Neuronal stem cell (in vitro differentiated cells): ENCODE results near the gene SLC7A9.

Source experiments
- DNase-seq: peaks from one replicate; pipeline ENCODE4 v3.0.0-alpha.2; 2013; ENCODE audit warnings: low spot score
- H2AFZ ChIP-seq: one replicate; pipeline ENCODE4 v1.6.1; 2013; ENCODE audit warnings: mild to moderate bottlenecking, low read length, inconsistent platforms
- H2AK5ac ChIP-seq: 2 replicates; pipeline ENCODE4 v1.6.1; 2013; ENCODE audit warnings: low read depth, mild to moderate bottlenecking, inconsistent platforms, low read length, moderate library complexity, mixed read lengths
- H2BK120ac ChIP-seq: 2 replicates; pipeline ENCODE4 v1.6.1; 2013; ENCODE audit warnings: low read depth, mild to moderate bottlenecking, inconsistent platforms, low read length, moderate library complexity, mixed read lengths
- H2BK12ac ChIP-seq: one replicate; pipeline ENCODE4 v1.6.1; 2013; ENCODE audit warnings: low read length, inconsistent platforms
- H2BK15ac ChIP-seq: 2 replicates; pipeline ENCODE4 v1.6.1; 2013; ENCODE audit warnings: mild to moderate bottlenecking, low read length, inconsistent platforms, mixed read lengths
- H2BK5ac ChIP-seq: one replicate; pipeline ENCODE4 v1.6.1; 2013; ENCODE audit warnings: inconsistent platforms, mild to moderate bottlenecking, low read length, moderate library complexity
- H3K14ac ChIP-seq: one replicate; pipeline ENCODE4 v1.6.1; 2013; ENCODE audit warnings: low read length, inconsistent platforms
- H3K18ac ChIP-seq: 2 replicates; pipeline ENCODE4 v1.6.1; 2013; ENCODE audit warnings: low read length, inconsistent platforms
- H3K23ac ChIP-seq: 2 replicates; pipeline ENCODE4 v1.6.1; 2013; ENCODE audit warnings: low read depth, mild to moderate bottlenecking, mixed read lengths, low read length, inconsistent platforms; ENCODE audit not compliant: poor library complexity
- H3K27ac ChIP-seq: replicated peaks from 3 replicates; pipeline ENCODE4 v1.5.1; 2013; ENCODE audit warnings: low read length, inconsistent platforms
- H3K27me3 ChIP-seq, 3 experiments: 2 replicates each; pipeline ENCODE4 v1.6.1; 2013; ENCODE audit warnings: low read length in 3 of 3, mild to moderate bottlenecking in 2 of 3, inconsistent platforms in 1 of 3, low read depth in 1 of 3, mixed read lengths in 1 of 3, moderate library complexity in 1 of 3; ENCODE audit not compliant: control insufficient read depth in 3 of 3, insufficient read depth in 3 of 3
- H3K36me3 ChIP-seq, 2 donors: replicated peaks in 1 of 2; 2 replicates each; pipeline ENCODE4 v1.6.1; 2013; ENCODE audit warnings: low read length in 2 of 2; ENCODE audit not compliant: control insufficient read depth in 2 of 2, insufficient read depth in 2 of 2
- H3K4ac ChIP-seq: 2 replicates; pipeline ENCODE4 v1.6.1; 2013; ENCODE audit warnings: inconsistent platforms, mild to moderate bottlenecking, low read length, moderate library complexity
- H3K4me1 ChIP-seq, 2 donors: 1 replicate in 1 of 2; 2 replicates in 1 of 2; pipeline ENCODE4 v1.6.1; 2013; ENCODE audit warnings: low read length in 2 of 2, low read depth in 1 of 2; ENCODE audit not compliant: control insufficient read depth in 2 of 2, insufficient read depth in 1 of 2
- H3K4me2 ChIP-seq: one replicate; pipeline ENCODE4 v1.6.1; 2013; ENCODE audit warnings: mild to moderate bottlenecking, low read length, inconsistent platforms; ENCODE audit not compliant: insufficient read depth, poor library complexity, severe bottlenecking
- H3K4me3 ChIP-seq, 2 donors: 2 replicates each; pipeline ENCODE4 v1.5.1; 2013; ENCODE audit warnings: low read length in 2 of 2, mild to moderate bottlenecking in 2 of 2, inconsistent platforms in 1 of 2, moderate library complexity in 1 of 2
- H3K79me1 ChIP-seq: one replicate; pipeline ENCODE4 v1.6.1; 2013; ENCODE audit warnings: low read depth, mild to moderate bottlenecking, inconsistent platforms, low read length, moderate library complexity
- H3K9ac ChIP-seq: one replicate; pipeline ENCODE4 v1.6.1; 2013; ENCODE audit warnings: mild to moderate bottlenecking, low read depth, low read length, inconsistent platforms; ENCODE audit not compliant: poor library complexity
- H3K9me3 ChIP-seq, 2 donors: replicated peaks in 1 of 2; 2 replicates each; pipeline versions ENCODE3 to v1.6.1; 2013; ENCODE audit warnings: low read length in 2 of 2, mild to moderate bottlenecking in 2 of 2, inconsistent platforms in 1 of 2, low read depth in 1 of 2, mixed read lengths in 1 of 2, moderate library complexity in 1 of 2; ENCODE audit not compliant: control insufficient read depth in 2 of 2, insufficient read depth in 1 of 2
- H4K8ac ChIP-seq: one replicate; pipeline ENCODE4 v1.6.1; 2013; ENCODE audit warnings: low read depth, mild to moderate bottlenecking, inconsistent platforms, low read length, moderate library complexity
- H4K91ac ChIP-seq: one replicate; pipeline ENCODE4 v1.6.1; 2013; ENCODE audit warnings: low read length, low read depth, mild to moderate bottlenecking, inconsistent platforms; ENCODE audit not compliant: poor library complexity
- whole genome bisulfite sequencing, 2 donors: extraction: QIAGEN DNeasy Blood & Tissue Kit; methylation state at CpG; one replicate each; pipeline ENCODE4 v1.1.7; 2013; ENCODE audit warnings: missing lambda C conversion rate in 2 of 2, mixed read lengths in 1 of 2; ENCODE audit not compliant: insufficient read length in 2 of 2, insufficient replicate concordance in 1 of 2; ENCODE audit errors: extremely low coverage in 2 of 2; 5-methylcytosine and 5-hydroxymethylcytosine counted together

The SLC7A9 gene

GRCh38 chr19:32824916-32825608 lies 44.5 kb downstream of the SLC7A9 start:
- Histone ChIP-seq H2AFZ (peak overlapping the region; percentile 88), H4K8ac (no peak overlapping the region), H3K27ac (no peak overlapping the region), H2BK120ac (peak overlapping the region; percentile 26), H2BK12ac (no peak overlapping the region), H3K9ac (peak overlapping the region; percentile 68), H3K27me3 (no peaks in the 10 kb centered on the region), H2BK5ac (no peak overlapping the region), H3K4me1 (peaks cover 14 to 17% of the 10 kb centered on the region in 2 donors), H3K9me3 (peaks cover 0 to 3% of the 10 kb centered on the region in 2 donors), H3K4ac (no peak overlapping the region), H3K4me3 (no peak overlapping the region), H3K14ac (no peak overlapping the region), H3K23ac (no peak overlapping the region), H3K18ac (peak overlapping the region; percentile 31), H3K79me1 (no peaks in the 10 kb centered on the region), H4K91ac (no peak overlapping the region), H3K36me3 (no peaks in the 10 kb centered on the region), H2AK5ac (peak overlapping the region; percentile 74), H3K4me2 (no peak overlapping the region), H2BK15ac (no peak overlapping the region)
- DNase-seq: peak; percentile 33
- no CpG with 5 or more reads among the region's 21 CpGs for WGBS, 2 donors

GRCh38 chr19:32824191-32824751 lies 45.3 kb downstream of the SLC7A9 start:
- DNase-seq: no peak

GRCh38 chr19:32823747-32824102 lies 45.8 kb downstream of the SLC7A9 start:
- no CpG with 5 or more reads among the region's 7 CpGs for WGBS, 2 donors

More at GRCh38 chr19:32824191-32824751, 45.3 kb downstream of the SLC7A9 start:
- Histone ChIP-seq H2AFZ (peak overlapping the region; percentile 88), H2BK5ac (no peak overlapping the region), H2BK120ac (peak overlapping the region; percentile 40), H3K36me3 (no peaks in the 10 kb centered on the region), H2AK5ac (peak overlapping the region; percentile 74), H3K27ac (no peak overlapping the region), H3K4me3 (no peak overlapping the region), H3K14ac (no peak overlapping the region), H3K9ac (no peak overlapping the region), H3K9me3 (peaks cover 0 to 3% of the 10 kb centered on the region in 2 donors), H2BK12ac (no peak overlapping the region), H3K27me3 (no peaks in the 10 kb centered on the region), H3K4me2 (no peak overlapping the region), H4K8ac (no peak overlapping the region), H3K18ac (peak overlapping the region; percentile 31), H3K23ac (no peak overlapping the region), H3K79me1 (no peaks in the 10 kb centered on the region), H3K4me1 (peaks cover 15 to 17% of the 10 kb centered on the region in 2 donors), H4K91ac (no peak overlapping the region), H3K4ac (no peak overlapping the region), H2BK15ac (peak overlapping the region; percentile 29)
- no CpG with 5 or more reads among the region's 20 CpGs for WGBS, 2 donors

GRCh38 chr19:32822916-32823746 lies 46.4 kb downstream of the SLC7A9 start:
- Histone ChIP-seq H2AFZ (no peak overlapping the region), H2BK15ac (peak overlapping the region; percentile 62), H3K9ac (no peak overlapping the region), H3K4ac (no peak overlapping the region), H3K27me3 (no peaks in the 10 kb centered on the region), H2BK5ac (no peak overlapping the region), H3K36me3 (no peaks in the 10 kb centered on the region), H3K18ac (no peak overlapping the region), H2BK12ac (no peak overlapping the region), H4K91ac (no peak overlapping the region), H4K8ac (no peak overlapping the region), H3K9me3 (peaks cover 0 to 3% of the 10 kb centered on the region in 2 donors), H3K4me3 (no peak overlapping the region), H3K27ac (no peak overlapping the region), H2AK5ac (peak overlapping the region; percentile 63), H2BK120ac (no peak overlapping the region), H3K4me1 (peaks cover 15 to 17% of the 10 kb centered on the region in 2 donors), H3K14ac (no peak overlapping the region), H3K79me1 (no peaks in the 10 kb centered on the region), H3K23ac (no peak overlapping the region), H3K4me2 (no peak overlapping the region)
- no CpG with 5 or more reads among the region's 14 CpGs for WGBS, 2 donors
- DNase-seq: no peak

More at GRCh38 chr19:32823747-32824102, 45.8 kb downstream of the SLC7A9 start:
- Histone ChIP-seq H3K4me2 (no peak overlapping the region), H3K27me3 (no peaks in the 10 kb centered on the region), H4K91ac (no peak overlapping the region), H3K36me3 (no peaks in the 10 kb centered on the region), H3K4me3 (no peak overlapping the region), H3K9me3 (peaks cover 0 to 3% of the 10 kb centered on the region in 2 donors), H3K14ac (no peak overlapping the region), H2BK15ac (peak overlapping the region; percentile 62), H2BK12ac (no peak overlapping the region), H4K8ac (no peak overlapping the region), H3K79me1 (no peaks in the 10 kb centered on the region), H2BK5ac (no peak overlapping the region), H3K18ac (peak overlapping the region; percentile 49), H3K4me1 (peaks cover 15 to 17% of the 10 kb centered on the region in 2 donors), H3K27ac (no peak overlapping the region), H2BK120ac (no peak overlapping the region), H2AK5ac (no peak overlapping the region), H2AFZ (peak overlapping the region; percentile 88), H3K23ac (no peak overlapping the region), H3K4ac (no peak overlapping the region), H3K9ac (no peak overlapping the region)
- no peak for DNase-seq
